GM19397 (cell line): ENCODE data around the gene TAS1R3.

Source experiments
- ATAC-seq: cut with Tn5 transposase; IDR thresholded peaks from one replicate; pipeline ENCODE4 v1.9.1; 2021; ENCODE audit warnings: mild to moderate bottlenecking, moderate library complexity; ENCODE audit not compliant: unreplicated experiment

TAS1R3 gene

DNA sequence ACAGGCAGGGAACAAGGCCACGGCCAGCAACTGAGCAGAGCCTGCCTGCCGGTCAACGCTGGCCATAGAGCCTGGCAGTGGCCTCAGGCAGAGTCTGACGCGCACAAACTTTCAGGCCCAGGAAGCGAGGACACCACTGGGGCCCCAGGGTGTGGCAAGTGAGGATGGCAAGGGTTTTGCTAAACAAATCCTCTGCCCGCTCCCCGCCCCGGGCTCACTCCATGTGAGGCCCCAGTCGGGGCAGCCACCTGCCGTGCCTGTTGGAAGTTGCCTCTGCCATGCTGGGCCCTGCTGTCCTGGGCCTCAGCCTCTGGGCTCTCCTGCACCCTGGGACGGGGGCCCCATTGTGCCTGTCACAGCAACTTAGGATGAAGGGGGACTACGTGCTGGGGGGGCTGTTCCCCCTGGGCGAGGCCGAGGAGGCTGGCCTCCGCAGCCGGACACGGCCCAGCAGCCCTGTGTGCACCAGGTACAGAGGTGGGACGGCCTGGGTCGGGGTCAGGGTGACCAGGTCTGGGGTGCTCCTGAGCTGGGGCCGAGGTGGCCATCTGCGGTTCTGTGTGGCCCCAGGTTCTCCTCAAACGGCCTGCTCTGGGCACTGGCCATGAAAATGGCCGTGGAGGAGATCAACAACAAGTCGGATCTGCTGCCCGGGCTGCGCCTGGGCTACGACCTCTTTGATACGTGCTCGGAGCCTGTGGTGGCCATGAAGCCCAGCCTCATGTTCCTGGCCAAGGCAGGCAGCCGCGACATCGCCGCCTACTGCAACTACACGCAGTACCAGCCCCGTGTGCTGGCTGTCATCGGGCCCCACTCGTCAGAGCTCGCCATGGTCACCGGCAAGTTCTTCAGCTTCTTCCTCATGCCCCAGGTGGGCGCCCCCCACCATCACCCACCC, at the start of gene TAS1R3:
TAS1R3 (plus strand) TSS at position 213 of the 898 bp plus-strand sequence; CDS start at position 279, 66 bp downstream.
- ATAC-seq = no peak

DNA sequence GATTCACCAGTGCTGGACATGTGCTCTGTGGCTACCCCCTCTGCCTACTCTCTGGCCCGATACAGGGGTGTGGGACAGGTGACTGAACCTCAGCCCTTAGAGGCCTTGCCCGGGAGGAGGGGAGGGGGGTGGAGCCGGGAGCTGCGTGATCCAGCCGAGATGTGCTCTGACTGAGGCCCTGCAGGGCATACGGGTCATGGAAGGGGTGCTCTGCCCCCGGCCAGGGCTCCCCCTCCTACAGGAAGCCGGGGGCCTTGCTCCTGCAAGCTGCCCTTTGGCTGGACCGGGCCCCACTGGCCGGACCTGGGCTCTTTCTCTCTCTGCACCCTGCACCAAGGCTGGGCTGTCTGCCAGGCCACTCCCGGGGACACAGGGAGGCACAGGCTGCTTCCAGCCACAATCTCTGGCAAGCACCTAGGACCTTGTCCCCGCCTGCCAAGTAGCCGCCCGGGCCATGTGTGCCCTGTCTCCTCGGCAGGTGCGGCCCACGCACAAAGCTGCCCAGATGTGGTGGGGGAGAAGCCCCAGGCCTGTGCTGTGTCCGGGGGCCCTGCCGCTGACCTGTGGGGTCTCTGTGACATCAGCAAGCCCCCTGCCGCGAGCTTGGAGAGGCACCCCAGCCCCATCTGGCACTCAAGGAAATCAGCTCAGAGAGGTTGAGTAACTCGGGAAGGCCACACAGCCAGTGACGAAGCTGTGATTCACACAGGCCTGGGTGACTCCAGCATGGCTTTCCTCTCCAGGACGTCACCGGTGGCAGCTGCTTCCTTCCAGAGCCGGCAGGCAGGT, 49.4 kb upstream of the TAS1R3 start:
- ATAC-seq = no peak

DNA sequence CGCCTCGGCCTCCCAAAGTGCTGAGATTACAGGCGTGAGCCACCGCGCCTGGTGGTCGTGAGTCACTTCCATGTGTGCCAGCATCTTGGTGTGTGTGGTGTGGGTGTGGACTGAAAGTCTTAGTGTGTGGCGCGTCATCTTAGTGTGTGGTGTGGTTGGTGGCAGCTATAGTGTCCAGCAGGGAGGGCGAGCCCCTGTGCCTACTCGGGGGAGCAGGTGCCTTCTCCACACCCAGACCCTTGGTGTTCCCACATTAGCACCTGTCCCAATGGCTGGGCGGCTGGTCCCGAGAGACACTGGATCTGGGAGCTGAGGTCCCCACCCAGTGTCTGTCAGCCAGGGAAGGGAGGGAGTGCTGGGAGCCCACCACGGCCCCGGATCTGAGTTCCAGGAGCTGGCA, 48.1 kb upstream of the TAS1R3 start:
- ATAC-seq = no peak

DNA sequence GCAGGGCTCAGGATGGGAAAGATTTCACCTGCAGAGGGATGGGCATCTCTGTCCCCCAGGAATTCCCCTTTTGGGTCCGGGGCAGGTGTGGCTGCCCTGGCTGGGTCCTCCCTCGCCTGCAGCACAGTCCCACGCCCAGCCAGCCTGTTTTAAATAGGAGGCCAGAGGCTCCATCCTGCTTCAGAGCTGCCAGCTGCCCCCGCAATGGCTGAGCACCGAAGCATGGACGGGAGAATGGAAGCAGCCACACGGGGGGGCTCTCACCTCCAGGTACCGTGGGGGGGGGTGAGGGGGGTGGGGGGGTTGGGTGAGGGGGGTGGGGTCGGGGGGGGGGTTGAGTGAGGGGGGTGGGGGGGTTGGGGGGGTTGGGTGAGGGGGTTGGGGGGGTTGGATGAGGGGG, 47.3 kb upstream of the TAS1R3 start:
- no peak for ATAC-seq

DNA sequence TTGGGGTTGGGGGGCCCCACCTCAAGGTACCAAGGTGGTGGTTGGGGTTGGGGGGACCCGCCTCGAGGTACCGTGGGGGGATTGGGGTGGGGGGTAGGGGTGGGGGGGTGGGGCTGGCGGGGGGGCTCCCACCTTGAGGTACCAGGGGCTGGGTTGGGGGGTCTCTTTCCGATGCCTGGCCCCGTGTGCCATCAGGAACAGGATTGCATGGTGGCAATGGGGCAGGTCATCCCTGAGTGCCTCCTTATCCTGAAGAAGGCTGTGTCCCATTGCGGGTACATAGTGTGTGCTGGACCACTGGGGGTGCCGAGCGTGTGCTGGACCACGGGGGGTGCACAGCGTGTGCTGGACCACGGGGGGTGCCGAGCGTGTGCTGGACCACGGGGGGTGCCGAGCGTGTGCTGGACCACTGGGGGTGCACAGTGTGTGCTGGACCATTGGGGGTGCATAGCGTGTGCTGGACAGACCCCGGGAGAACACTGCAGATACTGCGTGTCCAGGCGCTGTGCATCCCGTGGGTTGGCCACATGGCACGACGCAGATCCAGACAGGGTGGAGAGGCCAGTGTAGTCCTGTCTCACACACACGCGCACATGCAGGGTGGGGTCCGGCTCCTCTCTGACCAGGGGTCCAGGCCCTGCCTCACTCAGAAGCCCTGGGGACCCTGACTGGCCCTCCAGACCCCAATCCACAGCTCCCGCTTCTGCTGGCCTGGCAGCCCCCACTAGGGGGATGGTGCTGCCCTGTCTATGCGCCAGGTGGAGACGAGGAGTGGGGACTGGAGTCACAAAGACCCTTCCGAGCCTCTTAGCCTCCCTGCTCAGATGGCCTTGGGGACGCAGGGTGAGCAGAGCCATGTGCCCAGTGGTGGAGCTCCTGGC, 46.6 kb upstream of the TAS1R3 start:
- ATAC-seq = no peak

DNA sequence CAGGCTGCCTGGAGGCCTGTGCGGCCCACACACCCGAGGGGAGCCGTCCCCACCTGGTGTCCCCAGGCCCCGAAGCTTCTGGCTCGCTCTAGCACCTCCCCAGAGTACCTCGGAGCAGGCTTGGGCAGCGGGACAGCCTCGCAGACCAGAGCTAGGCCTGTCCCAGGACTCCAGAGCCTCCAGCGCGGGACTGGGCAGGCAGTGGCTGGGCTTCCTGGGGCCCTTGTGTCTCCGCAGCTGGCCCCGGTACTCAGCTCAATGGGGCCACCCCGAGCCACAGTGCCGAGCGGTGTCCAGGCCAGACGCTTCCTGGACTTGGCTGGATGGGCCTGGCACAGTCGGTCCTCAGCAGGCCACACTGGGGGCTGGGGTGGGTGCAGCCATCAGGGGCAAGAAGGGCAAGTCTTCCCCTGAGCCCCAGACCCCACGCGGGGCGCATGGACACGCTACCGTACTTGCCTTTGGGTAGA, 45.9 kb upstream of the TAS1R3 start:
- no peak for ATAC-seq

DNA sequence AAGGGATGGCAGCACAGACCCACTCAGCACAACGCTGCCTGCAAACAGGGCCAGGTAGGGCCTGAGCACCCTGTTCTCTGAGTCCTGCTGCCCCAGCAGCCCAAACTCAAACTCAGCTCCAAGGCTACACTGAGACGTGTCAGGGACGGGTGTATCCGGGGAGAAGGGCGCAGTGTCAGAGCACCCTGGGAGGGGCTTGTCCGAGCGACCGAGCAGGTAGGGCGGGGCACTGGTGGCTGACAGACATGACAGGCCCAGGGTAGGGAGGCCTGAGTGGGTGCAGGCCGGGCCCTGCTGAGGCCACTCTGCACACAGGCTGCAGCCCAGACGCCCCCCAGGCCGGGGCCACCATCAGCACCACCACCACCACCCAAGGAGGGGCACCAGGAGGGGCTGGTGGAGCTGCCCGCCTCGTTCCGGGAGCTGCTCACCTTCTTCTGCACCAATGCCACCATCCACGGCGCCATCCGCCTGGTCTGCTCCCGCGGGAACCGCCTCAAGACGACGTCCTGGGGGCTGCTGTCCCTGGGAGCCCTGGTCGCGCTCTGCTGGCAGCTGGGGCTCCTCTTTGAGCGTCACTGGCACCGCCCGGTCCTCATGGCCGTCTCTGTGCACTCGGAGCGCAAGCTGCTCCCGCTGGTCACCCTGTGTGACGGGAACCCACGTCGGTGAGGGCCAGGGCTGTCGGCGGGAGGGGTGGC, 45.3 kb upstream of the TAS1R3 start:
- ATAC-seq = no peak

DNA sequence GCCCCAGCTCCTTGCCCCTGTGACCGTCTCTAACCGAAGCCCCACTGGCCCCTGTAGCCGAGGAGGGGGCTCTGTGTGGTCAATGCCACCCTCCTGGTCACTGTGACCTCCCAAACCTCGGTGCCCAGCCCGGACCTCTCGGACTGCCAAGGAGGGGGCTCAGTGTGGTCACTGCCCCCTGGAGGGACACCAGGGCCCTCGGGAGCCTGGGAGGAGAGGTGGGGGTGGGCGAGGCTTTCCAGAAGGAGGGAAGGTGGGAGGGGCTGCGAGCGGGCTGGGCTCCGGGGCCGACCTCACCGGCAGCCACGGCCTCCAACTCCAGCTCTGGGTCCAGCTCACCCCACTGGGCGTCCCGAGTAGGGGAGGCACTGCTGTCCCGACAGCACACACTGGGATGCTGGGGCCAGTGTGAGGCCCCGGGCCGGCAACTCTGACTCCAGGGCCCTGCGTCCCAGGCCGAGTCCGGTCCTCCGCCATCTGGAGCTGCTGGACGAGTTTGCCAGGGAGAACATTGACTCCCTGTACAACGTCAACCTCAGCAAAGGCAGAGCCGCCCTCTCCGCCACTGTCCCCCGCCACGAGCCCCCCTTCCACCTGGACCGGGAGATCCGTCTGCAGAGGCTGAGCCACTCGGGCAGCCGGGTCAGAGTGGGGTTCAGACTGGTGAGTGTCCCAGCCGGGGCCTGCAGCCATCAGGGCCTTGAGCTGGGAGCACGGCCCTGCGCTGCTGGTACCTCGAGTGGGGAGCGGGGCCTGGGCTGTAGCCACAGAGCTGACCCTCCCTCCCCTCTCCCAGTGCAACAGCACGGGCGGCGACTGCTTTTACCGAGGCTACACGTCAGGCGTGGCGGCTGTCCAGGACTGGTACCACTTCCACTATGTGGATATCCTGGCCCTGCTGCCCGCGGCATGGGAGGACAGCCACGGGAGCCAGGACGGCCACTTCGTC, 44.5 kb upstream of the TAS1R3 start:
- ATAC-seq = no peak

DNA sequence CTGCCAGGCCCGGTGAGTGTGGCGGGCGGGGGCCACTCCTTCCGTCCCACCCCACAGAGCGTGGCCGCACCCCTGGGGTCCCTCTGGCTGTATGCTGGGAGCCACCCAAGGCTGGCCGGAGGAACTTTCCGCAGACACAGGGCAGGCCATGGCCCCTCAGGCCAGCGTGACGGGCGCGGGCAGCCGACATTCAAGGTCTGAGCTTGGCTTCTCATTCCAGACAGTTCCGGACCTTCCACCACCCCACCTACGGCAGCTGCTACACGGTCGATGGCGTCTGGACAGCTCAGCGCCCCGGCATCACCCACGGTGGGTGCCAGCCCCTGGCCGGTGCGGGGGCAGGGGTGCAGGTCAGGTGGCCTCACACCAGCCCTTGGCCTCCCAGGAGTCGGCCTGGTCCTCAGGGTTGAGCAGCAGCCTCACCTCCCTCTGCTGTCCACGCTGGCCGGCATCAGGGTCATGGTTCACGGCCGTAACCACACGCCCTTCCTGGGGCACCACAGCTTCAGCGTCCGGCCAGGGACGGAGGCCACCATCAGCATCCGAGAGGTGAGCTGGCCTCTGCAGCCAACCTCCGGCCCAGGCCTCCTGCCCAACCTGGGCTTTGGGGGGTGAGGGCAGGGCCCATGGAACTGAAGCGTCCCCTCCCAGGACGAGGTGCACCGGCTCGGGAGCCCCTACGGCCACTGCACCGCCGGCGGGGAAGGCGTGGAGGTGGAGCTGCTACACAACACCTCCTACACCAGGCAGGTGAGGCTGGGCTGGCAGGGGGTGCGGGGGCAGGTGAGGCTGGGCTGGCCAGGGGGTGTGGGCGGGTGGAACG, 43.6 kb upstream of the TAS1R3 start:
- ATAC-seq = no peak

DNA sequence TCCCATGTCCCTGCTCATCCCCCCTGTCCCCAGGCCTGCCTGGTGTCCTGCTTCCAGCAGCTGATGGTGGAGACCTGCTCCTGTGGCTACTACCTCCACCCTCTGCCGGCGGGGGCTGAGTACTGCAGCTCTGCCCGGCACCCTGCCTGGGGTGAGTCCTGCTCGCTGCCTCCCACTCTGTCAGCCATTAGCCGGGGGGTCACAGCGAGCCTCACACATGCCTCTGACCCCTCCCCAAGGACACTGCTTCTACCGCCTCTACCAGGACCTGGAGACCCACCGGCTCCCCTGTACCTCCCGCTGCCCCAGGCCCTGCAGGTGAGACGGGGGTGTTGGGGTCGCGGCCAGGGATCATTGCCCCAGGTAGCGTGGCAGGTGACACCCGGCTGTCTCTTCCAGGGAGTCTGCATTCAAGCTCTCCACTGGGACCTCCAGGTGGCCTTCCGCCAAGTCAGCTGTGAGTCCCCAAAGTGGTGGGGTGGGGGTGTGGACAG, 40.8 kb upstream of the TAS1R3 start:
- ATAC-seq = no peak

DNA sequence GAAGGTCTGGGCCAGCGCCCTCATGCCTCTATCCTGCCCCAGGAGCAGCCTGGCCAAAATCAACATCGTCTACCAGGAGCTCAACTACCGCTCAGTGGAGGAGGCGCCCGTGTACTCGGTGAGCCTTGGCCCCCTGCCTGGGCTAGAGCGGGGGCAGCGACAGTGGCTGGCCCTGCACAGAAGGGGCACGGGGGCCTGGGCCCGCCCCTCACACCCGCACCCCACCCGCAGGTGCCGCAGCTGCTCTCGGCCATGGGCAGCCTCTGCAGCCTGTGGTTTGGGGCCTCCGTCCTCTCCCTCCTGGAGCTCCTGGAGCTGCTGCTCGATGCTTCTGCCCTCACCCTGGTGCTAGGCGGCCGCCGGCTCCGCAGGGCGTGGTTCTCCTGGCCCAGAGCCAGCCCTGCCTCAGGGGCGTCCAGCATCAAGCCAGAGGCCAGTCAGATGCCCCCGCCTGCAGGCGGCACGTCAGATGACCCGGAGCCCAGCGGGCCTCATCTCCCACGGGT, 40.0 kb upstream of the TAS1R3 start:
- ATAC-seq = no peak

DNA sequence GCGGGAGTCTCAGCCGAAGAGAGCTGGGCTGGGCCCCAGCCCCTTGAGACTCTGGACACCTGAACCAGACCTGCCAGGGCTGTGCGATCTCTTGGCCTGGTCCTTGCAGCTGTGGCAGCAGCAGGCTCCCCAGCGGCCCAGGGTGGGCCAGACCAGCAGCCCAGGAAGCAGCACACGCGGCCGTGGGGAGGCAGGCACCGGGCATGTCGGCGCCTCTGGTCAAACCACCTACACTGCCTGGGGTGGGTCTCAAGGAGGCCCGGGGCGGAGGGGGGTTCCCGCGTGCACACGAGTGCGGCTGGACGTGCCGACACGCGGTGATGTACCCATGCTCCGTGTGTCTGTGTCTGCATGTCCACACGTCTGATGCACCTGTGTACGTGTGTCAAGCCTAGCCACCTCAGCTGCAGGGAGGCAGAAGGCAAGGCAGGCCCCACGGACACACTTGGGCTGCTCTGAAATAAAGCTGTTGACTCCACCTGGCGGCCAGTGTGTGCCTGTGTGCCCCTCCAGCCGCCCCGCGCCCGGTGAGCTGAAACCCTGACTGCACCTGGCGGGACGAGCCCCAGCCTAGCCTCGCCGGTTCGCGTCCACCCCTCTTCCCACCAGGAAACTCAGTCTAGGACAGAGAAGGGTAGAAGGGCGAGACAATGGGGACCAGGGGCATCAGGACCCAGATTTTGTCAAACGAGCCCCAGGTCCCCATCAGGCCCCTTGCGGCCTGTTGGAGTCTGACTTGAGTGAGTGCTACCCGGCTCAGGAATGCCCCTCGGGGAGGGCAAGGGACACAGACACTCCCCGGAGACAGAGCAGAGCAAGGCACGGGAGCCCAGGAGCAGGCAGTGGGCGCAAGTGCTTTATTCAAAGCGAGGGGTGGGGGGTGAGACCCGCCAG, 39.3 kb upstream of the TAS1R3 start:
- ATAC-seq = no peak

DNA sequence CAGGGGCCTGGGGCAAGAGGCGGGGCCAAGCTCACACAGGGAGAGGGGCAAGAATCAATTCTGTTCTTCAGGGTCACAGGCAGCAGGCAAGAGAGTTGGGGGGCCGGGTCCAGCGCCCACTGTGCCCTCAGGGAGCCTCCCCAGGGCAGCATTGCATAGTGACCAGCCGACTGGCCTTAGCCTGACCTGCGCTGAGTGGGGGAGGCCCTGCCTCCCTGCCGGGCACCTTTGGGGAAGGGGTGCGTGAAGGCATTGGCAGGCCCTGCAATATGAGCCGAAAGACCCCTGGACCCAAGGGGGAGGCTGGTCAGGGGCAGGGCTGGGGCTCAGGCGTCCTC, 38.7 kb upstream of the TAS1R3 start:
- no peak for ATAC-seq

DNA sequence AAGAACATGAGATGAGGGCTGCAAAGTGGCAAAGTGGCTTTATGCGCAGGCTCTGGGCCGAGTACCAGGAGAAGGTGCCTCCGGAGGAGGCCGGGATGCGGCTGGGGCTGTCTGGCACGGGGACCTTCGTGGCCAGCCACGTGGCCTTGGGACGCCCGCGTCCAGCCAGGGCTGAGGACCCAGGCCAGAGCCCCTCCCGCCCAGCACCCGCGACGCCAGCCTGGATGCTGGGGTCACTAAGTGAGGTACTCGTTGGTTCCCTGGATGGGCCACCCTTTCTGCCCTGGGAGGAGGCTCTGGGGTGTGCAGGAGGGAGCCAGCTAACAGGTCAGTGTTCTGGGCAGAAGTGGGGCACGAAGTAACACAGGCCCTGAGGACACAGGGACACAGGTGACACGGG, 38.2 kb upstream of the TAS1R3 start:
- no peak for ATAC-seq

DNA sequence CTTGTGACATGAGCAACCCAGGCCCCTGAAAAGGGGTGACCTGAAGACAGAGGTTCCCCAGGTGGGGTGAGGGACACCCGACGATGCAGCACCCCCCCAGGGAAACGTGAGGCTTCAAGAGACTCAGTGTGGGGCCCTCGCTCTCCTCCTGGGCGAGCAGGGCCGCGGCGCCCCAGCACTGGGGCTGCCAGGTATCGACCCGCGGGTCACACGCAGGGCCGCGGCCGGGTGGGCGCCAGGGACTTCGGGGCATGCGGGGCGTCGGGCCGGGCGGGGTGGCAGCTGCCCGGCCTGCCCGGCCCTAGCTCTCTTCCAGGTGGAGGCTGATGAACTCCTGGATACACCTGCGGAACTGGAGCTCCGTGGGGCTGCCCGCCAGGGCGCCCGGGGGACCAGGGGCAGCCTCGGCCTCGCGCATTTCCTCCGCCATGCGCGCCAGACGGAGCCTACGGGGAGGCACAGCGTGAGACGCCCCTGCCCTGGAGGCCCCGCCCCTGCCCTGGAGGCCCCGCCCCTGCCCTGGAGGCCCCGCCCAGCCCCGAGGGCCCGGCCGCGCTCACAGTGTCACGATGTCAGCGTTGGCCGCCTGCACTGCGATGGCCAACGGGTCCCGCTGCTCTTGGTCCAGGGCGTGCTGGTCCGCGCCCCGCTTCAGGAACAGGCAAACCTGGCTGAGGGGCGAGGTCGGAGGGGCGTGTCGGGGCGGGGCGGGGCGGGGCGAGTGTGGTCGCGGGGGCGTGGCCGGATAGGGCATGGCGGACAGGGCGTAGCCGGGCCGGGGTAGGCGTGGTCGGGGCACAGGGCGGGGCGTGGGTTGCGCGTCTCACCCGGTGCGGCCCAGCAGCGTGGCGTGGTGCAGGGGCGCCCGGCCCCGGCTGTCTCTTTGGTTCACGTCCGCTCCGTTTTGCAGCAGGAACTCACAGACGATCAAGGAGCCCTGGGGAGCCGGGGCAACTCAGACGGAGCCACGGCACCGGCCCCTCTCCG, 37.5 kb upstream of the TAS1R3 start:
- ATAC-seq = no peak
